Measurements from ENCODE around the gene PLCH1.

PLCH1 gene

DNA sequence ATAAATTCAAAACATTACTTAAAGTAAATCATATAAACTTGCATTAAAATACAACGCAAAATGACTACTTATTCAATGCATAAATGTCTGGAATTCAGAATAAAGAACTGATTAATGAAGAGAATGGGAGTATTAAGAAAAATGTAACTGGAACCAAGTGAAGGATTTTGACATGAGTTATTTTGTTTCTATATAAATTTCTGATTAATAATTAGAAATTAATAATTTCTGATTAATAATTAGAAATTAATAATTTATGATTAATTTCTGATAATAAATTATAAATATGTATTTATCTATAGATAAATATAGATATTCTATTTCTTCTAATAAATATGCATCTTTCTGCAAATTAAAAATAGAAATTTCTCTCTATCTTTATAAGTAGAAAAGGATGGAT lies 291.4 kb downstream of the PLCH1 start:
- no peak for DNase-seq

DNA sequence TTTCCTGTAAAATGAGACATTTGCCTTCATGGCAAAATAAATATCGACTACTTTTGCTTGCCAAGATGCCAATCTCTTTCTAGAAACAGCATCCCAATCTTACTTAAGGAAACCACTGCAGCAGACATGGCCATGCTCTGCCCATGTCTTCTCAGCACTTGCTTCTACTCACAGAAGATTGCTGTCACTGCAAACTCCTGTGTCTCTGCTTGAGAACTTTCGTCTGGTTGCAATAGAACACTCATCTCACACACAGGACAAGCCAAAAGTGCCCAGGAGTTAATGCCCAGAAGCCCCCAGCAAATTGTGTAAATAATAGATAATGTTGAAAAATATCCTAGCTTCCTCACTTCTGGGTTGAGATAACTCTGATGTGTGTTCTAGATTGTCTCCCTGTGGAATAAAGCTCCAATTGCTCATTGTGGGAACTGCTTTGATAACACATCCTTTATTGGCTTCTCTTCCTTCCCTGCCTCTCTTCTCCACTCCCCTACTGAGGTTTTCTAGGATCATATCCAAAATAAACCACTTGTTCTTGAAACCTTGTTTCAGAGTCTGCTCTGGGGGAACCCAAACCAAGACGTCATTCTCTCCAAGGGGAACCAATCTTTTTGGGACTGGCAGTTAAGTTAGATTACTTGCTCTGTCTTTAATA lies 295.1 kb downstream of the PLCH1 start:
- DNase-seq, result no peak

DNA sequence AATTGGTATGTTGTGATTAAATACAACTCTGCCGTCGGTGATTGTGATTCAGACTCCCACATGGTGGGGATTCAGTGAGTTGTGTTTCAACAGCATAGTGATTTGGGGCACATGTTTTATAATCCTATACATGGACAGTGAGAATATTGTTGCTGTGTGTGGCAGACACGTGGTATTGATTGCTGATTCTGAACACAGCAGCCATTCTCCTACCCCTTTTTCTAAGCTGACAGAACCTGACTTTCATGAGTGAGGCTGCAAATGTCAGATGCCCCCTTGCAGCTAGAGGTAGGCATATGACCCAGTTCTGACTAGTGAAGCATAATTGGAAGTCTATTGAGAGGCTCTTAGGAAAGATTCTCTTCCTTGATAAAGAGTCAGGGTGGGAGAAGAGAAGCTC lies 296.3 kb downstream of the PLCH1 start:
- DNase-seq, result no peak

DNA sequence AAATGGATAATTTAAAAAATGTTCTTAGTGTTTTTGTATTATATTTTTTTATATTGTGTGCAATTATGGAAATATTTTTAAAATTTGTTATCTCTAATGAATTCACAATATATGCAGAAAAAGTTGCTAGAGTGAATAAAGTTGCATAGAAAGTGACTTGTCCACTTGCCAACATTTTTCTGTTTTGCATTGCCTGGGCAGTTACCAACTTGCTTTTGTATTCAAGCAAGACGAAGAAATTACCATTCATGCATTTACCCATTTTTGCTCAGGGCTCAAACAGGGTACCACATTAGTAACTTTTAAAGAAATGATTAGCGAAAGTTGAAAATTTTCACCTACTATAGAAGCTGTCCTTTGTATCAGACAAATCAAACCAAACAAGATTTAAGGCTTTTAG lies 298.5 kb downstream of the PLCH1 start:
- DNase-seq, result no peak

DNA sequence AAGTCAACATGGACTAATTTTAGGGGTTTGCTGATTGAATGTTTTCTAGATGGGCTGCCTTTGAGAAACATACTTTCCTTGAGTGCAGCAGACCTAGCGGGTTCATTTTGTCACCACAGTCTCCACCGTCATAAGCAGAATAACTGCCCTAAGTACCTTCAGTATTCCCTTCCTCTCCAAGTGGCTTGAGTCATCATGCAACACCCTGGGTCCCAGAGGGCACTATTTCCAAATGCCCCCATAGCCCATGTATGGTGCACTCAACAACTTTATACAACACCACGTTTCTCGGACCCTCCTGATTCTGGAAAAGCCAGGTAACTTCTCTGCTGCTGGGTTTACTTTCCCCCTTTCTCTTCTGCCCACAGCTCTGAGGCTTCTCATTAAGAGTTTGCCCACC lies 300.1 kb downstream of the PLCH1 start:
- DNase-seq, result no peak

DNA sequence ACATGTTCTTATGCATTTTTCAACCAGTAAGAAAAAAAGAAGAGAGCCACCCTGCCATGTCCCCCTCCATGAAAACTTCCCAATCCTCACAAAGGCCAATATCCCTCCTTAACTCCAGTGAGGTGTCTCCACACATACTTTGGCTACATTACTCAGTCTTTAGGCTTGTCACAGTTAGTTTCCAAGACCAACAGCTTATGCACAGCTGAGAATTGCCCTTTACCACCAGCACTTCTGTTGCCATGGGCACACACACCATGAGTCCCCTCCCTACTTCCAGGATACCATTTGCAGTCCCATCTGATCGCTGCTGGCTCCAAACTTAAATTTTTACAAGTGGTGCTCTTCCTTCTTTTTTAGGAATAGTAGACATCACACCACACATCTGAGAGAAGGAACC lies 301.1 kb downstream of the PLCH1 start:
- no peak for DNase-seq

DNA sequence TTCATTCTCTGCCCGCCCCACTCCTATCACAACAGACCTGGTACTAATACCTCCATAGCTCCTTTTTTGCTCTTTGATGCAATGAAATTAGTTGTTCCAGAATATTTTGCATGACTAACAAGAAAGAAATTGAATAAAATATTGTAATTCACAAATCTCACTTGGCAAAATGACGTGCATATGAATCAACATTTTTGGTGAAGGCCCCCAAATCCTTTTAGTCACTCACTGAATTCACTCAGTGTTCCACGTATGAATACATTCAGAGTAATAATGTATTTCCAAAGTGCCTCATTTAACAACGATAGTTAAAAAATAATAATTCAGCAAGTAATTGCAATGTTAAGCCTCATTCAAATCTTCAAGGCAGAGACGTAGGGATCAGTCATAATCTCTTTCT lies 302.8 kb downstream of the PLCH1 start:
- DNase-seq, result no peak

DNA sequence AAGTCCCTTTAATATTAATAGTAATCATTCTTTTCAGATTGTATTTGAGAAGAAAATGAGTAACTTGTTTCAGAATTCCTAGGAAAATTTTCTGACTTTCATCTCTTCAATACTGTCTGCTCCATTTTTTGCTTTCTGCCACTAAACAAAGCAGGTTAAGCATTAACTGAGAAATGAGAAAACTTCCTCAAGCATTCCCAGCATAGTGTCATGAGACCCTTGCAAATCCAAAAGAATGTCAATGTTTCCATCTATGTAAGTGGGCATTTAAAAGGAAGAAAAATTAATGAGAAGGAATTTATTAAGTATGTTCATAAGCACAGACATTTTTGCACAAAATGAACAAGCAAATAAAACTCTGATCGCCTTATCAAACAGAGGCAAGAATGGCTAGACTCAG lies 303.4 kb downstream of the PLCH1 start:
- no peak for DNase-seq

DNA sequence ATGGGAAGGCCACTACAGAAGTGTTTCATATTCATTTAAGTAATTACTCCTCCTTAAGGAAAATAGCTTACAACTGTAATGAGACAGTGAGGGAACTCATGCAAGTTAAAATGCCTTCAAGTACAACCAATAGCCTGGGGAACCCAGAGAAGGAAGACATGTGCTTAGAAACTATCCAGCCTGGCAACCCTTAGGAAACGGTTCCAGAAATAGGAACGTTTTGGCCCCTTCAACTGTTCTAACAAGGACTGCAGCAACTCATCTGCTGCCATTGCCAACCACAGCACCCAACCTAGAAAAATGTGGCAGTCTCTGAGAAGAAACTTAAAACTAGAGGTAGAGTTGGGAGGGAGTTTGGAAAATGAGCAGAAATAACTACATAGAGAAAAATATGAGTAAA lies 303.8 kb downstream of the PLCH1 start:
- no peak for DNase-seq

DNA sequence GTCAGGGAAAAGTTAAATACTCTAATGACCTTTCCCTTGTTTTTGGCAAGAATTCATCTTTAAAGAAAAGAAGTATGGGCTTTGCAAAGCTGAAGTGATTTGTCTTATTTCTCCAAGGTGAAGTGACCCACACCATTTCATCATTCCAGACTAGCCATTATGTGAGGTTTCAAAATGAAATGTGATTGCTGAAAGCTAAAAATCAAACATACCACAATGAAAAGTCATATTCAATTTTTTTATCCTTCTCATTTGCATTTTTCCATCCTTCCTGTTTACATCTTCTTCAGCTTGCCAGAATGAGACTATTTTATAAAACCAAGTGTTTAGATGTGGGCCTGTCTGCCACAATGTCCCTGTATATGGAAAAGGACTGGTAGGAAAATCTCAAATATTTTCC lies 309.1 kb downstream of the PLCH1 start:
- DNase-seq, result no peak

DNA sequence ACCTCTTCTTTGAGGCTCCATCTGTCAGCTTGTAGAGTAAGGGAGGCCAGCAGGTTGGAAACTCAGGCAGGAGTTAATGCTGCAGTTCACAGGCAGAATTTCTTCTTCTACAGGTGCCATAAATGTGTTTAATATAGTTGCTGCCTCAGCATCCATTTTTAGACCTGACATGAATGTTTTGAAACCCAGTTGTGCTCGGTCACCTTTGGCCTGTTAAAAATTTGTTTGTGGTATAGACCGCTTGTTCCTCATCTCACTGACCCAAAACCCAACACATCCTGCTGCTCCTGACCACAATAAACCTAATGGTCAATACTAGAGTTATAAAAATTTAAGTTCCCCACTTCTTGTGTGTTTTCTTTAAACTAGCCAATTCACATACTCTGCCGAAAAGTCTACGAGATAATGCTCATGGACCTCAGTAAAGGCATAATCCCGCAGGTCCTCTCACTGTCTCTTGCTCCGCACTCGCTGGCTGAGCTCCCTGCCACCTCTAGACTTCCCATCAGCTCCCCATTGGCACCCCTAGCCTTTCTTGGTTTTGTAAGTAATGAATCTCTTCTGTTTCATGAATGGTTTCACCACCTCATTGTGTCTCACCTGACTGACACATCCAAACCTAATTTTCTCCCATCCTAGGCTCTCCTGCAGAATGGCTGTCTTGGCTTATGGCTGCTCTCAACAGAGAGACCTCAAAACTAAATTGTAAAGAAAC lies 312.9 kb downstream of the PLCH1 start:
- no peak for DNase-seq

DNA sequence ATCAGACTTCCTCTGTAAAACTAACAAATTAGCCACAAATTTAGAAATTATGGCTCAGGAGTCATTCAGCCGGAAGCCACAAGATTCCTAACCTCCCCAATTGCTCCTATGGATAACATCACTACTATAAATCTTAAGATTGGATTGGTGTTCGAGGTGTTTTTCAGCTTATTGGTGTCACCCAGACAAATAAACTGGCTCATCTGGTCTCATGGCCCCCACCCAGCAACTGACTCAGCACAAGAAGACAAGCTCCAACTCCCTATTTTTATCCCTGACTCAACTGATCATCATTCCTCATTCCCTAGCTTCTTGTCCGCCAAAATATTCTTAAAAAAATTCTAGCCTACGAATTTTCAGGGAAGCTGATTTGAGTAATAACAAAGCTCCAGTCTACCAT lies 316.3 kb downstream of the PLCH1 start:
- no peak for DNase-seq

DNA sequence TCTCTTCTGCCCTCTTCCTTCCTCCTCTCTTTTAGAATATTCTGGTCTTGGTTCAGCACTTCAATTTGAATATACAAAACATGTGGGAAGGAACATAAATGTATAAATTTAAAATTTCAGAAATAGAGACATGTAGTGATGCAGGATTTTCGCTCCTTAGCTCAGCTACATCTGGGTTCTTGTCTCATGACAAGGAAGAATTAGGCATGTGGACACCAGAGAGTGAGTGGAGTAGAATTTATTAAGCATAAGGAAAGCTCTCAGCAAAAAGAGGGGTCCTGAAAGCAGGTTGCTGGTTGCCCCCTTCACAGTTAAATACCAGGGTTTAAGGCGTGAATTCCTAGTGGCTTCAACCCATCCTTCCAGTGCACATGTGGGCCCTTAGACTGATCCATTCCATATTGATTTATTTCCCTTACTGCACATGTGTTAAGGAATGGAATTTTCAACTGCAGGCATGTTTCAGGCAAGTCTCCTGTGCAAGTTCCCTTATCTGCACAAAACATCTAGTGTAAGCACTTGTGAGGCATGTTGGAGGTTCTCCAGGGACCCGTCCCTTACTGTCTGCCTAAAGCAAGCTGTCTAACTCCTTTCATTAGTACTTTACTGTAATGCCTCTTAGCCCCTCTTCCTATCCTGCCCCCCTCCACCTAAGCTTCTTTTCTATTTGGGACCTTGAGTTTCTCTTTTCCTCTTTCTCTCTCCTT lies 318.2 kb downstream of the PLCH1 start:
- DNase-seq, result no peak

DNA sequence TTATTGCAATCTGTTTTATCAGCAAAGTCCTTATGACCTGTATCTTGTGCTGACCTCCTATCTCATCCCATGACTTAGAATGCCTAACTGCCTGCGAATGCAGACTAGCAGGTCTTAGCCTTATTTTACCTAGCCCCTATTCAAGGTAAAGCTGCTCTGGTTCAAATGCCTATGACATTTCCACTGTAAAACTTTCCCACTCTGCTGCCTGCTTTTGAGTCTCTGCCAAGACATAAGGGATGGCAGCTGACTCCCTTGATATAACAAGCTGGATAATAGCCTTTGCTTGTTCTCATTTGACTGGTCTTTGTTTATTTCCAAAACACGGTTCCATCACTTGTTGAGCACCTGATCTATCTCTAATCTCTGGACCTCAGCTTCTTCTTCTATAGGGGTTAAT lies 319.5 kb downstream of the PLCH1 start:
- DNase-seq, result no peak

DNA sequence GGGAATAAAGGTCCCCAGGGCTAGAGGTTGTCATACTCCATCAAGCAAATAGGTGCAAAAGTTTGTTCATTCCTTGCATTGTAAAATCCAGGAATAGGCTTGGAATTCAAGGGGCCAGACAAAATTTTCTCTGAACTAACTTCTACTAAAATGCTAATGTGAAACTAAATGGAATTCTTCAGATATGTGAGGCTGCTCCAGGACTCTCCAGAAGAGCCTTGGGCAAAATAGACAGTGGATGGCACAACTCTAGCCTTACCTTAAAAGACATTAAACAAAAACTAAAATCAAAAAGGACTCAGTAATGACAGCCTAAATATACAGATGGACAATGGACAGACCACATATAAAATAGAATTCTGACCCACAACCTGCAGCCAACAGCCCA lies 320.6 kb downstream of the PLCH1 start:
- no peak for DNase-seq

DNA sequence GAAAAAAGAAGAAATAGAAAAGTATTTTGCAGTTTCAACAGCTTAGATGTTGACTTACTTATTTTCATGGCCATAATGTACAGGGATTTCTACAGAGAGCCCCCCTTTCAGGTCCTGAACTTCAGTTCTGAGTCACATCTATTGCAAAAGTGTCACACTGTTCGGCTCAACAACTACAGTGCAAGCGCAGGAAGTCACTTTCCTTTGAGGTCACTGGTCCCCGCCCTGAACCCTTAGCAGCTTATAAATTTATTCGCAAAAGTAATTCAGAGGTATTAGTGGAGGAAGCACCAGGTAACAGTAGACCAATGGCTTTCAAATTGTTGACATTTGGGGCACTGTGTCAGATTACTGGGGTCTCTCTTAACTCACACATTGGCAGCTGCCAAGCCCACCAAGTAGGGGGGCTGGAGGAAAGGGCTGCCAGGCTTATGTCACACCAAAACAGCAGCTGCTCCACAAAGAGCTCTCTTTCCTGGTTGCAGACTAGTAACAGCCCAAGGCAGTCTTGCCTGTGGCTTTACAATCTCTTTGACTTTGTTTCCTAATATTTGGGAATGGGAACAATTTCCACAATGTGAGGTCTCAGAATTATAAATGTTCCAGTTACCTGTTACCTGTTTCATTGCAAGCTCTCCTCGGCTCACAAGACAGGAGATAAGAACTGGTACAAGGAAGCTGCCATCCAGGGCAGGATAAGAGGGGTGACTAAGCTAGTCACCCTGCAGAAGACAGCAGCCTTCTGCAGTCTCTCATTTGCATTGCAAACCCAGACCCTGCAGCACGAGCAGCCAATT lies 321.1 kb downstream of the PLCH1 start:
- DNase-seq, result no peak

DNA sequence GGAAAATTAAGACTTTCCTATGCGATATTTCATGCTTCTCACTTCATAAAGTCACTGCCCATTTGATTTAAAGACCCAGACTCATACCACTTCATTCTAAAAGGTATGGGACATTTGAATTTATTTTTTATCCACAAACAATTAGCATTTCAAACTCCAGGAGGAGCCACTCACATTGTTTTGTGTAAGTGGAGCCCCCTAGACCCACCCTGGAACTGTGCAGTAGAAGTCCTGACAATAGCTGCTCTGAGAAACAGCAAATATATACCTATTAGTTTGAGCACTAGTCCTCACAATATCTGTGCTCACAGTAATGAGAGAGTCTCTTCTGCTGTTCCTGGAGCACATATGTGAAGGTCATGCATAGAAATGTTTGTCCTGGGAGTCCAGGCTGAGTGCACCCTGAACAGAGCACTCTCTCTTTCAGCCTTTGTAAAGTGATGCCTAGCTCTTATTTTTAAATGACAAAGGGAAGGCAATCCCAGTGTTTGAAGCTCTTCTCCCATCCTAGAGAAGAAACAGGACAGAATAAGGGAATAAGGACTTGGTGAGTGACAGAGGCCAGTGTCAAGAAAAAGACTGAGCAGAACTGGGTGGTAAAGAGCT lies 323.9 kb downstream of the PLCH1 start:
- DNase-seq, result no peak

DNA sequence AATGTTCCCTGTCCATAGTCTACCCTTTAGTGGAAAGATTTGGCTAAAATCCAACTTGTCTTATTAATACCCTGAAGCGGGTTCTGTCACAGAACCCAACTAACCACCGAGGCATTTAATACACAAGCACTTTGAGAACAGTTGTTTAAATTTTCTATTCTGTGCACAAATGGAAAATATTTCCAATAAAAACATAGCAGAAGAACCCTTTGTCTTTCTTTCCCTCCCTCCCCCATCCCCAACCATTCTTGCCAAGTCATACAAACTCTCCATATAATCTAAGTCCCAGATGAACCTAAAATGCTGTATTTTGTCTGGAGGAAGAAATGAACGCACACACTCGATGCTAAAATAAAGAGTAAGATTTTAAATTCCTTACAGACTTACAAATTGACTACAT lies 324.5 kb downstream of the PLCH1 start:
- DNase-seq, result no peak

DNA sequence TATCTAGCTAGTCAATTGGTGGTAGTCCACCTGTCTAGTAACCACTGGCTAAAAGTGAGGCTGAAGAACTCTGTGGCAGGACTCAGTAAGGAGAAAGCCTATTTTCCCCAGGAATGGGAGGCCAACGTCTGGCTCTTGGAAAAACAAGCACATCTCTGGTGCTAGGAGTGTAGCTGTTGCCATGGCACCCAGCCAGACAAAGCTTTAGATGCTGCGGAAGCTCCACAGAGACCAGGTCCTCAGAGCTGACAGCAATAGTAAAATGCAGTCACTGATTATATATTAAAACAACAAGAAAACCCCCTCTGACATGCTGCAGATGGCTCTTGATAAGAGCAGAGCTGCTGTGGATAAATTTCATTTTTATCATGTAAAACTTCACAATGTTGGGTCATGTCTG lies 326.5 kb downstream of the PLCH1 start:
- no peak for DNase-seq

DNA sequence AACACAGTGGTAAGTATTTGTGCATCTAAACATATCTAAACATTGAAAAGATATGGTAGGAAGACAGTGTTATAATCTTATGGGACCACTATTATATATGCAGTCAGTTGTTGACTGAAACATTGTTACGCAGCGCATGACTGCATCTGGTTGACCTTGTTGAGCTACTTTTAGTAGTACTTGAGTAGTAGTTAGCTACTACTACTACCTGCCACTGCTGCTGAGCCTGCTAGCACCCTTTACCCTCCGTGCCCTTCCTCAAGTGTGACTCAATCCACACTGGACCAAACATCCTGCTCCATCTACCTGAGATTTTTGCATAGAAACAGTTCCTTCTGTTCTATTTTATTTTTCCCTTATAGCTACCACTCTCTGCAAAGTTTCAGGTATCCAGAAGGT lies 327.8 kb downstream of the PLCH1 start:
- no peak for DNase-seq

DNA sequence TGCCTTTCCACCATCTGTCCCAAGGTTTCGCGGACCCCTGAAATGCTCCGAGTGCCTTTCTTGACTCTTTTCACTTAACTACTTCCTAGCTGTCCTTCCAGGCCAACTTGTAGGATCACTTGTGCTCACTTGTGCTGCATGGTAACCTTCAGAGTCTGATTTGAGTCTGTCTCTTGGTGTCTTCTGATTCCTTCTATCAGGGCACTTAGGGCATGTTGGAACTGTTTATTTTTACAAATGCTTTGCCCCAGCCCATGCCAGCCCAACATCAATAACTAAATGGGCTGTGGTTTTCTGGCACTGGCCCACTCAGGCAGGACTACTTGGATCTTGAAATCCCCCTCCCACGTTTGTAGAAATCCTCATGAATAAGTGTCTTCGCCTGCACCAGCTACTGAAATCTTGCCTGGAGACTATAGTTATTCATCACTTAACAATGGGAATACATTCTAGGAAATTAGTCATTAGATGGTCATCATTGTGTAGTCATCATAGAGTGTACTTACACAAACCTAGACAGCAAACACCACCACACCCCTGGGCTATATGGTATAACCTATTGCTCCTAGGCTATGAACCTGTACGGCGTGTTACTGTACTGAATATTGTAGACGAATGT lies 328.3 kb downstream of the PLCH1 start:
- no peak for DNase-seq

DNA sequence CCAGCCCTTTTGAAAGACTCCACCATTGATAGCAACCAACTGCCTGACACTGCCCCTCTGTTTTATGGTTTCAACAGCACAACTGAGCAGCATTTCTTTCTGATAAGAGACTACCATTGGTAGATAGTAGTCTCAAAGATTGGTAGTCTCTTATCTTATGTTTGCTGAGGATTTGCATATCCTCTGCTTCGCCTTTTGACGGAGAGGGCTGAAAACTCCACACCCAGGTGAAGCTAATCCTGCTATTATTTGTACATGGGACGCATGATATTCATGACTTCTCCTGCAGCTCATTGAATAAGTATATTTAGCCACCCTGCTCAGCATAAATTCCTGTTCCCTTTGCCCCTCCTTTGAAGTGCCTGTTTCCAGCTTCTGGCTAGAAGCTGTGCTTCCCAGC lies 332.0 kb downstream of the PLCH1 start:
- no peak for DNase-seq
